Bronchial epithelial cell (primary cell): ENCODE results near the gene GCNT1. TPM values are rescaled to one million over a fixed set of nuclear protein-coding genes. Genes with fewer than 3 reads are reported as not detected.
A peak's percentile ranks its signal among the peaks of the same experiment; 100 is the strongest.

Source experiments
- DNase-seq: peaks from one replicate; pipeline ENCODE4 v3.0.0-alpha.2; 2010; ENCODE audit warnings: low read depth
- FAIRE-seq: peaks from 2 replicates; lab custom pipeline; 2011; peaks lifted over from hg19 to GRCh38; lab: Jason Lieb, UNC
- H3K27me3 ChIP-seq: 2 replicates; pipeline ENCODE4 v1.5.1; 2011; ENCODE audit warnings: low read length; ENCODE audit not compliant: control insufficient read depth, insufficient read depth
- H3K36me3 ChIP-seq: 2 replicates; pipeline ENCODE4 v1.5.1; 2011; ENCODE audit warnings: low read length; ENCODE audit not compliant: control insufficient read depth, insufficient read depth
- H3K4me3 ChIP-seq: 2 replicates; pipeline ENCODE4 v1.5.1; 2011; ENCODE audit warnings: mild to moderate bottlenecking, low read depth, low read length, control low read depth
- CTCF ChIP-seq: IDR thresholded peaks from 2 replicates; pipeline ENCODE4 v1.5.1; 2011; ENCODE audit warnings: mild to moderate bottlenecking, moderate library complexity, low read length, control low read depth, inconsistent platforms; ENCODE audit not compliant: insufficient read depth, severe bottlenecking
- total RNA-seq: library from RNA; depleted of rRNA; stranded (reverse); fragments of >200 nt; gene quantifications from 2 replicates; pipeline ENCODE4 v1.2.1, GENCODE V29; 2014

GCNT1 gene
- 3.7 and 4.5 TPM in 2 replicates for total RNA-seq

GRCh38 chr9:76458903-76459693 lies at the start of gene GCNT1:
Gene GCNT1 (plus strand): TSS chr9:76459182. CDS start chr9:76502382, 43,200 bp downstream.
- H3K27me3 ChIP-seq: no peaks in the 10 kb centered on the region
- H3K36me3 ChIP-seq: no peaks in the 10 kb centered on the region
- DNase-seq: peak; percentile 82
- peak; percentile 62 for TF ChIP-seq CTCF
- H3K4me3 ChIP-seq: peak within 1 kb of the TSS; percentile 85
- FAIRE-seq: no peak

- Histone ChIP-seq H3K4me3 (no peak overlapping the region), H3K36me3 (no peaks in the 10 kb centered on the region), H3K27me3 (no peaks in the 10 kb centered on the region)
- TF ChIP-seq CTCF: no peak
- DNase-seq (no peak), FAIRE-seq (no peak)
These were observed 46.3 kb upstream of the GCNT1 start for GRCh38 chr9:76412638-76413037.

GRCh38 chr9:76413658-76414057 lies 45.3 kb upstream of the GCNT1 start:
- Histone ChIP-seq H3K36me3 (no peaks in the 10 kb centered on the region), H3K27me3 (no peaks in the 10 kb centered on the region), H3K4me3 (no peak overlapping the region)
- no peak for TF ChIP-seq CTCF
- no peak for DNase-seq
- no peak for FAIRE-seq

- Histone ChIP-seq H3K27me3 (no peaks in the 10 kb centered on the region), H3K4me3 (no peak overlapping the region), H3K36me3 (no peaks in the 10 kb centered on the region)
- TF ChIP-seq CTCF: no peak
- DNase-seq (peak; percentile 61), FAIRE-seq (no peak)
These were observed 44.3 kb upstream of the GCNT1 start for GRCh38 chr9:76414661-76415060.

- H3K36me3 ChIP-seq: no peaks in the 10 kb centered on the region
- FAIRE-seq (no peak), DNase-seq (peak; percentile 43)
- no peak for TF ChIP-seq CTCF
- H3K4me3 ChIP-seq: no peak overlapping the region
- no peaks in the 10 kb centered on the region for H3K27me3 ChIP-seq
These were observed 43.8 kb upstream of the GCNT1 start for GRCh38 chr9:76415154-76415553.
